HG02678 (cell line): ENCODE results near the gene DENND6B.
A peak's percentile ranks its signal among the peaks of the same experiment; 100 is the strongest.
"Not testable (repeated sequence)": the region's sequence is repeated elsewhere in the genome, so short reads cannot be mapped to it uniquely, and the experiment has no call there.

Source experiments
- ATAC-seq: cut with Tn5 transposase; IDR thresholded peaks from one replicate; pipeline ENCODE4 v1.9.1; 2021; ENCODE audit warnings: mild to moderate bottlenecking, moderate library complexity; ENCODE audit not compliant: unreplicated experiment

The DENND6B gene

GRCh38 chr22:50274771-50275170, 52.0 kb downstream of the DENND6B start:
- ATAC-seq: no peak

GRCh38 chr22:50274311-50274710, 52.5 kb downstream of the DENND6B start:
- no peak for ATAC-seq

GRCh38 chr22:50273781-50274180, 53.0 kb downstream of the DENND6B start:
- ATAC-seq: not testable (repeated sequence)

- ATAC-seq: not testable (repeated sequence)
Measured at GRCh38 chr22:50273352-50273751, 53.5 kb downstream of the DENND6B start.

- no peak for ATAC-seq
Measured at GRCh38 chr22:50272044-50272802, 54.6 kb downstream of the DENND6B start.

- ATAC-seq: no peak
Measured at GRCh38 chr22:50271519-50271970, 55.3 kb downstream of the DENND6B start.

GRCh38 chr22:50270666-50271394, 56.0 kb downstream of the DENND6B start:
- no peak for ATAC-seq

GRCh38 chr22:50269970-50270665, 56.7 kb downstream of the DENND6B start, which contains the start of gene MAPK11:
Gene MAPK11, minus strand, starts transcription at chr22:50270380. Its CDS starts 88 bp downstream, at chr22:50270292.
- ATAC-seq: peak; percentile 41

GRCh38 chr22:50269573-50269969, 57.2 kb downstream of the DENND6B start:
- no peak for ATAC-seq

GRCh38 chr22:50268655-50269113, 58.1 kb downstream of the DENND6B start:
- ATAC-seq: no peak

- no peak for ATAC-seq
Measured at GRCh38 chr22:50267591-50268390, 59.0 kb downstream of the DENND6B start.

GRCh38 chr22:50266994-50267393, 59.8 kb downstream of the DENND6B start:
- ATAC-seq: no peak

GRCh38 chr22:50264946-50265669, 61.7 kb downstream of the DENND6B start:
- no peak for ATAC-seq

GRCh38 chr22:50264104-50264745, 62.6 kb downstream of the DENND6B start:
- no peak for ATAC-seq

GRCh38 chr22:50262973-50263617, 63.7 kb downstream of the DENND6B start:
- no peak for ATAC-seq

GRCh38 chr22:50262460-50262911, 64.3 kb downstream of the DENND6B start:
- ATAC-seq: no peak

GRCh38 chr22:50261615-50262459, 65.0 kb downstream of the DENND6B start, which contains the start of gene MAPK12:
Gene MAPK12, minus strand, starts transcription at chr22:50261683. Its CDS starts 174 bp downstream, at chr22:50261509.
- ATAC-seq: peak; percentile 52
